GM12872 (cell line): ENCODE measurements around the gene GRM1.

ENCODE experiments used
- CTCF ChIP-seq: IDR thresholded peaks from 3 replicates; pipeline ENCODE4 v1.5.1; 2011; ENCODE audit warnings: low read depth, mild to moderate bottlenecking, low read length, moderate library complexity; ENCODE audit not compliant: insufficient read depth

The GRM1 gene

DNA sequence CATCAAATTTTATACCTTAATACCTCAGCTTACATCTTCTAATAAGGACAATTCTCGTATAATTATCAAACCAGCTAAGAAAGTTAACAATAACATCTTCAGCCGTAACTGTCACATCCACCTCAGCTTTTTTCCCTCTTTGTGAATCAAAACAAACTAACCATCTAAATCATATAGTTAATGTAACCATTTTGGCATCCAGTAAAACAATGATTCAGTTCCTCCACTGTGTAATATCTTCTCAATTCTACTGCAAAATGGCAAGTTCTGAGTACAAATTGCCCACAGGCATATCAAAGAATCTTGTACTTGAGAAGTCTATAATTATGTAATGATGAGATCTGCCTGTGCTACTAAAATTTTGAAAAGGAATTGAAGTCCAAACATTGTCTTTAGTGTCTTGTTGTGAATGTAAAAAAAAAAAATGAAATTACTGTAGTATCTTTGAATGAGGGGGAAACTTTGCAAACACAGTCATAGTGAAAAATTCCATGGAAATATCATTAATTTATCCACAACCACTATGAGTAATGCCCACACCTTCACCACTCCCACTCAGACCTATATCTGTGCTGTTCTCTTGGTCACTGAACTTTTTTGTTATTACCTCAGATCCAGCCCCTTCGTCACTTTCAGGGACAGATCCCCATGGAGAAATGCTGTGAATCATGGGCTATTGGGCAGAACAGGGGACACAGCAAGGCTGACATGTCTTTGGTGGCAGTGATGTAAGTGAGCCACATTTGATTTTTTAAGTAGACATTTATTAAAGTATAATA is 336.1 kb downstream of the GRM1 start:
- no peak for TF ChIP-seq CTCF

DNA sequence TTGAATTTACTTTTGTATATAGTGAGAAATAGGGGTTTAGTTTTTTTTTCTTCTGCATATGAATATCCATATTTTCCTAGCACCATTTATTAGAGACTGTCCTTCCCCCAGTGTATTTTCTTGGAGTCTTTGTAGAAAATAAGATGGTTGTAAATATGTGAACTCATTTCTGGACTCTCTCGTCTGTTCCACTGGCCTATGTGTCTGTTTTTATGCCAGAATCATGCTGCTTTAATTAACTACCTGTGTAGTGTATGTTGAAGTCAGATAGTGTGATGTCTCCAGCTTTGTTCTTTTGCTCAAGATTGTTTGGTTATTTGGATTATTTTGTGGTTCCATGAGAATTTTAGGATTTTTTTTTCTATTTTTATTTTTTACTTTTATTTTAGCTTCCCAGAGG is 338.2 kb downstream of the GRM1 start:
- TF ChIP-seq CTCF, result no peak

- no peak for TF ChIP-seq CTCF
Observed at GRCh38 chr6:146369866-146370265, 341.0 kb downstream of the GRM1 start.

- no peak for TF ChIP-seq CTCF
Observed at GRCh38 chr6:146381486-146381885, 352.6 kb downstream of the GRM1 start.

- TF ChIP-seq CTCF, result no peak
Observed at GRCh38 chr6:146388736-146389364, 360.0 kb downstream of the GRM1 start.

DNA sequence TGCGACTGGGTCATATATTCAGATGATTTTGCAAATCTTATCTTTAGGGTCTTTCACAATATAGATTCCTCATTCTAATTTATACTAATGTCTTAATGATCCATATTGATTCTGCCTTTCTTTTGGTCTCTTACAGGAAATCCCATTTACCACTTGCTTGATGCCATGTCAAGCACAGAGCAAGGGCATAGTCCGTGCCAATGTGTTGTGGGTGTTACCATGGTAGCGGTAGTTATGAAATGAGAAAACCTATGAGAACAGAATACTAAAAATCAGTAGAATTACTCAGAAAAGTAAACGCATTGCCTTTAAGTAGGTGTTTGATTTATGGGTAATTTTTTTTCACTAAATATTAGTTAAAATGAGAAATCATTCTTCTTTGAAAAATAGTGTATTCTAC is 360.9 kb downstream of the GRM1 start:
- no peak for TF ChIP-seq CTCF

- TF ChIP-seq CTCF, result no peak
Observed at GRCh38 chr6:146397638-146398037, 368.8 kb downstream of the GRM1 start.
